ENCODE results near the gene ITGA1. TPM values are rescaled to one million over a fixed set of nuclear protein-coding genes. Genes with fewer than 3 reads are reported as not detected.

Gene ITGA1
- total and polyA plus RNA-seq, 2 of the 13 experiments (the other 11 are each of a cell fraction or from before 2014, with no cell fraction given), result 23.1 to 28.6 TPM

DNA sequence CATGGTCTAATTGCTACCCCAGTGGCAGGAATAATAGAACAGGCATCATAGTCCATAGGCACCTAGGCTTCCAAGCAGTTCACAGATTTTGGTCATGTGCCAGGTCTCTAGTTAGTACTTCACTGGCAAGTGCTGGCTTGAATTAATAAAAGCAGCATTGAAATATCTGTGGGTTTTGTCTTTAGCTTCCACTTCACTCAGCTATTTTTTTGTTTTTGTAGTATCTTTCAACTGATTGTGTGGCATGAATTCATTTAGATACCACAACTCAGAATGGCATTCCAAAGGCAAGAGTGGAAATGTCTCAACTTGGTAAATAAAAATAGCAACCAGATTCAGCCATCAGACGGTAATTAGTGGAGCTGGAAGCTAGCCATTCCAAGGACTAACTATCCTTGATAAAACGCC is 173.6 kb downstream of the ITGA1 start (continued):
- TF ChIP-seq ARID4A (CRISPR knock-in tag; IDR thresholded peaks at IDR 0.05; ENCODE audit: borderline replicate concordance), result no peak
- no peak for TF ChIP-seq U2AF1 (optimal IDR thresholded peaks at IDR 0.05; ENCODE audit: low read depth, low read length)
- TF ChIP-seq, protein P1, sequence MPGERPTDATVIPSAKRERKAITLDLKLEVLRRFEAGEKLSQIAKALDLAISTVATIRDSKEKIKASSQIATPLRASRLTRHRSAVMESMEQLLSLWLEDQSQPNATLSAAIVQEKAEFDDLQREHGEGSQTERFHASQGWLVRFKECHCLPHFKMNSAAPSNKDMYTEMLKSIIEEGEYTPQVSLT (CRISPR knock-in tag; IDR thresholded peaks at IDR 0.05; ENCODE audit: borderline replicate concordance, low read depth), result no peak
- no peak for TF ChIP-seq ZNF646 (CRISPR knock-in tag; IDR thresholded peaks at IDR 0.05)
- no peak for TF ChIP-seq FIP1L1 (IDR thresholded peaks at IDR 0.05; ENCODE audit: borderline replicate concordance, insufficient read depth, low read depth, low read length)

All from HepG2 (cell line).